ENCODE results near the gene MBNL2. TPM values are rescaled to one million over a fixed set of nuclear protein-coding genes. Genes with fewer than 3 reads are reported as not detected.

Gene MBNL2
- total and polyA plus RNA-seq, 2 of the 13 experiments (the other 11 are each of a cell fraction or from before 2014, with no cell fraction given) = 30.8 to 59.0 TPM

DNA sequence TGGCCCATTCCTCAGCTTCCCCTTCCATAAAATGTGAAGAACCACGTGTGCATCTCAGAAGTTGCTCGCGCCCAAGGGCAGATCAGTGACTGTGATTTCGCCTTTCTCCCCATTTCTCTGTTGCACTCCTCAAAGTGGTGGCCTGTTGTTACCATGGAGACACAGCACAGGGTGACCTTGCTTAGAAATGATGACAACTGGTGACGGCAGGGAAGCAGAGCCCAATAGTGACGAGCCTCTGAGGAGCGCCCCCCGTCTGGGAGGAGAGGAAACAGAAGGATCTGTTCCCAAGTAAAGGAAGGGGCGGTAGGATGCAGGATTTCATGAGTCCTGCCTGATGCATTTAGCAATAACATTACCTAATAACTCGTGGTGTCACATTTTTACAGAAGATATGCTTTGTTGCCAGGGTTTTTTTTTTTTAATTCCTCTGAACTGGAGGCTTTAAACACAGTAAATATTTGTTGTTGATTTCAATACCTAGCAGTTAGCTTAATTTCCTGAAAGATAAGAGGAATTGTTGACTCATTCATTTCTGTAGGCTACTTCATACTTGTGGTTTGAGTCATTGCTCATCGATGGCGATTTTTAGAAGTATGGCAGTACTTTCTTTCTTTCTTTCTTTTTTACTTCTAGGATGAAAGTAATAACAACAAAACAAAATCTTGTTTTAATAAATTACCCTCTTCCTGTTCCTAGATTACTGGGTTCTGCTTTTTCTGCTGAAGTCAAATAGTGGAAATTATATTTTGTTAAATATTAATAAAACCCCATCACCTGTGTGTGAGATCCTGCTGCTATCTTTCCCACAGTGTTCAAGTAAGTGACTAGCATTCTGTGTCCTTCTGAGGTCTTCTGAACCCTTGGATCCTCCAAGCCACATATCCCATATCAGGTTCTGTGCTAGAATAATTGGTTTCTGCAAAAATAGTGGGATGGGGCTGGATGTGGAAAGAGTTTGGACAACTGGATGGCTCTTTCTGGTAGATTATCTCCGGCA, 36.0 kb downstream of the MBNL2 start:
- in situ Hi-C loops (cut with HindIII; ENCODE audit: extremely low pct_ligation_motif_present, low pct_unique_long_range_greater_than_20kb) (no loop called here), intact Hi-C loops (cut with micrococcal nuclease; ENCODE audit: unreplicated experiment) (loop anchor here (1.0 to 2.0 kb wide), 4 partner anchors 17 to 149 kb away; no protein-coding TSS in a partner anchor)
- DNase-seq (ENCODE audit: low spot score) (peak; percentile 87), FAIRE-seq (no peak), ATAC-seq (peak; percentile 73)
- Histone ChIP-seq H3K79me2 (ENCODE audit: insufficient read depth, low read length) (peaks cover 98% of the 10 kb centered on the region), H3K36me3 (replicated peaks in 1 of 2; ENCODE audit: control insufficient read depth in 1 of 2, insufficient read depth in 2 of 2, low read length in 2 of 2) (peaks cover 18 to 38% of the 10 kb centered on the region in 2 experiments), H3K9ac (ENCODE audit: insufficient read depth, low read depth, low read length) (peak overlapping the region; percentile 72), H3K4me3 (replicated peaks in 1 of 3; ENCODE audit: insufficient read depth in 1 of 3, low read depth in 2 of 3, low read length in 3 of 3) (peak overlapping the region in 1 of 3 experiments; percentile 32; a peak in 1 of 6 replicates), H3K27me3 (ENCODE audit: control insufficient read depth in 1 of 2, insufficient read depth in 2 of 2, low read length in 2 of 2) (no peaks in the 10 kb centered on the region), H2AFZ (ENCODE audit: low read length) (no peak overlapping the region), H4K20me1 (ENCODE audit: insufficient read depth, low read length) (peaks cover 4% of the 10 kb centered on the region), H3K27ac (ENCODE audit: extremely low read length, insufficient read depth, low read length) (peak overlapping the region; percentile 92), H3K9me3 (ENCODE audit: low read length) (no peaks in the 10 kb centered on the region), H3K4me1 (ENCODE audit: insufficient read depth, low read length) (peaks cover 86% of the 10 kb centered on the region), H3K4me2 (ENCODE audit: low read depth, low read length) (peak overlapping the region; percentile 52)
- CTCF ChIA-PET (ENCODE audit: low intra/inter-chr PET ratio, low total read pairs) = no interaction called here
- POLR2A ChIA-PET = interaction anchor here (0.6 to 2.3 kb wide), 13 partner anchors 8 to 175 kb away, joined by 3 to 25 read pairs (median 3); partner anchors contain the start of gene MBNL2
- BruUV-seq (replicated peaks) = no TSS peak
- 33% methylated on average over 13 of the region's 13 CpGs for WGBS (ENCODE audit: low lambda C conversion rate)
- peak; percentile 83 for TF ChIP-seq ZBTB21 (CRISPR knock-in tag; IDR thresholded peaks at IDR 0.05)
- peak; percentile 79 for TF ChIP-seq TBL1XR1 (IDR thresholded peaks at IDR 0.05; ENCODE audit: borderline replicate concordance, low read length, partially characterized antibody)
- peak; percentile 66; the same call in 1 of the 2 replicates for TF ChIP-seq ZBTB38 (CRISPR knock-in tag; IDR thresholded peaks at IDR 0.05)
- no peak for TF ChIP-seq ZNF724P (CRISPR knock-in tag; IDR thresholded peaks at IDR 0.05; ENCODE audit: borderline replicate concordance)
- TF ChIP-seq SOX5 (CRISPR knock-in tag; IDR thresholded peaks at IDR 0.05; ENCODE audit: borderline replicate concordance) = peak; percentile 81; the same call in 1 of the 2 replicates
- peak; percentile 57; the same call in 1 of the 3 replicates for TF ChIP-seq MXI1 (IDR thresholded peaks at IDR 0.05; ENCODE audit: borderline replicate concordance, low read depth, low read length)
- TF ChIP-seq, protein P1, sequence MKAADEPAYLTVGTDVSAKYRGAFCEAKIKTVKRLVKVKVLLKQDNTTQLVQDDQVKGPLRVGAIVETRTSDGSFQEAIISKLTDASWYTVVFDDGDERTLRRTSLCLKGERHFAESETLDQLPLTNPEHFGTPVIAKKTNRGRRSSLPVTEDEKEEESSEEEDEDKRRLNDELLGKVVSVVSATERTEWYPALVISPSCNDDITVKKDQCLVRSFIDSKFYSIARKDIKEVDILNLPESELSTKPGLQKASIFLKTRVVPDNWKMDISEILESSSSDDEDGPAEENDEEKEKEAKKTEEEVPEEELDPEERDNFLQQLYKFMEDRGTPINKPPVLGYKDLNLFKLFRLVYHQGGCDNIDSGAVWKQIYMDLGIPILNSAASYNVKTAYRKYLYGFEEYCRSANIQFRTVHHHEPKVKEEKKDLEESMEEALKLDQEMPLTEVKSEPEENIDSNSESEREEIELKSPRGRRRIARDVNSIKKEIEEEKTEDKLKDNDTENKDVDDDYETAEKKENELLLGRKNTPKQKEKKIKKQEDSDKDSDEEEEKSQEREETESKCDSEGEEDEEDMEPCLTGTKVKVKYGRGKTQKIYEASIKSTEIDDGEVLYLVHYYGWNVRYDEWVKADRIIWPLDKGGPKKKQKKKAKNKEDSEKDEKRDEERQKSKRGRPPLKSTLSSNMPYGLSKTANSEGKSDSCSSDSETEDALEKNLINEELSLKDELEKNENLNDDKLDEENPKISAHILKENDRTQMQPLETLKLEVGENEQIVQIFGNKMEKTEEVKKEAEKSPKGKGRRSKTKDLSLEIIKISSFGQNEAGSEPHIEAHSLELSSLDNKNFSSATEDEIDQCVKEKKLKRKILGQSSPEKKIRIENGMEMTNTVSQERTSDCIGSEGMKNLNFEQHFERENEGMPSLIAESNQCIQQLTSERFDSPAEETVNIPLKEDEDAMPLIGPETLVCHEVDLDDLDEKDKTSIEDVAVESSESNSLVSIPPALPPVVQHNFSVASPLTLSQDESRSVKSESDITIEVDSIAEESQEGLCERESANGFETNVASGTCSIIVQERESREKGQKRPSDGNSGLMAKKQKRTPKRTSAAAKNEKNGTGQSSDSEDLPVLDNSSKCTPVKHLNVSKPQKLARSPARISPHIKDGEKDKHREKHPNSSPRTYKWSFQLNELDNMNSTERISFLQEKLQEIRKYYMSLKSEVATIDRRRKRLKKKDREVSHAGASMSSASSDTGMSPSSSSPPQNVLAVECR (CRISPR knock-in tag; IDR thresholded peaks at IDR 0.05; ENCODE audit: borderline replicate concordance) = peak; percentile 22; the same call in 1 of the 2 replicates
- peak; percentile 21 for TF ChIP-seq SKI (IDR thresholded peaks at IDR 0.05; ENCODE audit: partially characterized antibody)
- TF ChIP-seq, protein P2, sequence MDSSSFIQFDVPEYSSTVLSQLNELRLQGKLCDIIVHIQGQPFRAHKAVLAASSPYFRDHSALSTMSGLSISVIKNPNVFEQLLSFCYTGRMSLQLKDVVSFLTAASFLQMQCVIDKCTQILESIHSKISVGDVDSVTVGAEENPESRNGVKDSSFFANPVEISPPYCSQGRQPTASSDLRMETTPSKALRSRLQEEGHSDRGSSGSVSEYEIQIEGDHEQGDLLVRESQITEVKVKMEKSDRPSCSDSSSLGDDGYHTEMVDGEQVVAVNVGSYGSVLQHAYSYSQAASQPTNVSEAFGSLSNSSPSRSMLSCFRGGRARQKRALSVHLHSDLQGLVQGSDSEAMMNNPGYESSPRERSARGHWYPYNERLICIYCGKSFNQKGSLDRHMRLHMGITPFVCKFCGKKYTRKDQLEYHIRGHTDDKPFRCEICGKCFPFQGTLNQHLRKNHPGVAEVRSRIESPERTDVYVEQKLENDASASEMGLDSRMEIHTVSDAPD (CRISPR knock-in tag; IDR thresholded peaks at IDR 0.05) = no peak
- 0 out of 2 replicates have a peak, but pooled peaks have one; percentile 0 for TF ChIP-seq ZNF431 (CRISPR knock-in tag; IDR thresholded peaks at IDR 0.05; ENCODE audit: borderline replicate concordance, low read depth)
- peak; percentile 28; the same call in 1 of the 2 replicates for TF ChIP-seq PPARG (CRISPR knock-in tag; conservative IDR thresholded peaks at IDR 0.05)
- peak; percentile 30; the same call in 1 of the 2 replicates for TF ChIP-seq ZMYM3 (CRISPR knock-in tag; IDR thresholded peaks at IDR 0.05)
- TF ChIP-seq STAG1 (CRISPR knock-in tag; IDR thresholded peaks at IDR 0.05) = peak; percentile 20; the same call in 1 of the 2 replicates
- TF ChIP-seq ZNF598 (CRISPR knock-in tag; IDR thresholded peaks at IDR 0.05; ENCODE audit: borderline replicate concordance) = no peak
- no peak for TF ChIP-seq BORCS8-MEF2B (CRISPR knock-in tag; IDR thresholded peaks at IDR 0.05)
- TF ChIP-seq ZEB1 (IDR thresholded peaks at IDR 0.05; ENCODE audit: insufficient replicate concordance, low read depth) = no peak
- peak; percentile 49; the same call in 1 of the 2 replicates for TF ChIP-seq TCF7L2 (IDR thresholded peaks at IDR 0.05; ENCODE audit: low read depth, low read length)
